ENCODE results near the gene HSPBP1.

GRCh38 chr19:55229789-55230182 is 50.1 kb downstream of the HSPBP1 start:
- TF ChIP-seq POLR2AphosphoS5 (IDR thresholded peaks at IDR 0.05; ENCODE audit: low read depth, low read length) (no peak), REST (IDR thresholded peaks at IDR 0.05; ENCODE audit: insufficient read depth in 1 of 2, low read depth in 2 of 2, low read length in 2 of 2) (no peak), TAF1 (IDR thresholded peaks at IDR 0.05; ENCODE audit: borderline replicate concordance, insufficient read depth, low read length) (no peak), SIN3A (IDR thresholded peaks at IDR 0.05; ENCODE audit: borderline replicate concordance, insufficient read depth, low read length) (no peak)
